Activated CD8-positive, alpha-beta T cell treated with anti-CD3 and anti-CD28 coated beads for 36 hours (primary cell): ENCODE results near the gene INO80C. TPM values are rescaled to one million over a fixed set of nuclear protein-coding genes. Genes with fewer than 3 reads are reported as not detected.

Experiments
- ATAC-seq: fragments of 200-7000 bp; cut with Tn5 transposase; one replicate; pipeline ENCODE4 v1.10.0; 2021; ENCODE audit warnings: mild to moderate bottlenecking, moderate library complexity
- CTCF ChIA-PET: fragments of 350-600 bp; sonication (Branson Sonifier 250); formaldehyde crosslinking; loops from one replicate; lab custom pipeline; 2021; ENCODE audit warnings: antibody characterized with exemption; lab: Charles Lee
- POLR2A ChIA-PET: fragments of 350-600 bp; sonication (Branson Sonifier 250); formaldehyde crosslinking; loops from one replicate; lab custom pipeline; 2021; ENCODE audit warnings: antibody characterized with exemption; lab: Charles Lee
- DNase-seq: peaks from one replicate; pipeline ENCODE4 v3.0.0-alpha.2; 2020
- H3K27ac Mint-ChIP-seq: one replicate; pipeline ENCODE4 v1.8.0; 2021; ENCODE audit warnings: mild to moderate bottlenecking, mixed read lengths
- H3K27me3 Mint-ChIP-seq: one replicate; pipeline ENCODE4 v1.8.0; 2021; ENCODE audit warnings: mixed read lengths
- H3K36me3 Mint-ChIP-seq: one replicate; pipeline ENCODE4 v1.8.0; 2021; ENCODE audit warnings: low read depth, mixed read lengths
- H3K4me1 Mint-ChIP-seq: one replicate; pipeline ENCODE4 v1.8.0; 2021; ENCODE audit warnings: low read depth, mixed read lengths
- H3K4me3 Mint-ChIP-seq: one replicate; pipeline ENCODE4 v1.8.0; 2021; ENCODE audit warnings: mild to moderate bottlenecking, moderate library complexity, mixed read lengths
- H3K9me3 Mint-ChIP-seq: one replicate; pipeline ENCODE4 v1.8.0; 2021; ENCODE audit warnings: mixed read lengths
- CTCF ChIP-seq: fragments of 200-600 bp; IDR thresholded peaks from one replicate; pipeline ENCODE4 v1.8.0; 2022; ENCODE audit warnings: antibody characterized with exemption, mild to moderate bottlenecking
- intact Hi-C: fragments of 100-400 bp; cut with micrococcal nuclease; formaldehyde crosslinking; loops from one replicate; pipeline ENCODE4 v1.10.0; 2022
- total RNA-seq, 2 experiments: library from RNA; stranded (reverse); gene quantifications; one replicate each; pipeline ENCODE4 v1.2.3, GENCODE V29; 2021

INO80C gene
- total RNA-seq, 2 experiments from 2014 or later, result 23.3 to 25.9 TPM

- TF ChIP-seq CTCF, result no peak
- no peak for ATAC-seq
- Mint-ChIP-seq H3K9me3 (no peaks in the 10 kb centered on the region), H3K27ac (no peak overlapping the region), H3K36me3 (no peaks in the 10 kb centered on the region), H3K27me3 (no peaks in the 10 kb centered on the region), H3K4me1 (no peaks in the 10 kb centered on the region), H3K4me3 (no peak overlapping the region)
- no peak for DNase-seq
- ChIA-PET CTCF (no interaction called here), POLR2A (no interaction called here)
- intact Hi-C loops, result no loop called here
These were observed 12.4 kb upstream of the INO80C start for GRCh38 chr18:35510076-35510651.

GRCh38 chr18:35508746-35509338 lies 11.1 kb upstream of the INO80C start:
- H3K27ac Mint-ChIP-seq, result no peak overlapping the region
- H3K27me3 Mint-ChIP-seq, result peaks cover 1% of the 10 kb centered on the region
- H3K4me1 Mint-ChIP-seq, result no peaks in the 10 kb centered on the region
- TF ChIP-seq CTCF, result no peak
- intact Hi-C loops, result no loop called here
- H3K36me3 Mint-ChIP-seq, result no peaks in the 10 kb centered on the region
- no peaks in the 10 kb centered on the region for H3K9me3 Mint-ChIP-seq
- no peak for DNase-seq
- CTCF ChIA-PET, result interaction anchor here (0.7 kb wide), 1 partner anchor 9 kb away, joined by 3 read pairs; no protein-coding TSS in a partner anchor
- POLR2A ChIA-PET, result no interaction called here
- H3K4me3 Mint-ChIP-seq, result no peak overlapping the region
- ATAC-seq, result no peak

- POLR2A ChIA-PET, result no interaction called here
- Mint-ChIP-seq H3K9me3 (no peaks in the 10 kb centered on the region), H3K27me3 (peaks cover 1% of the 10 kb centered on the region), H3K4me3 (no peak overlapping the region), H3K36me3 (no peaks in the 10 kb centered on the region), H3K27ac (no peak overlapping the region), H3K4me1 (no peaks in the 10 kb centered on the region)
- CTCF ChIA-PET, result interaction anchor here (0.9 to 1.1 kb wide), 2 partner anchors 100 to 122 kb away, joined by 3 to 5 read pairs; no protein-coding TSS in a partner anchor
- intact Hi-C loops, result no loop called here
- ATAC-seq, result no peak
- DNase-seq, result no peak
- TF ChIP-seq CTCF, result no peak
These were observed 10.3 kb upstream of the INO80C start for GRCh38 chr18:35508030-35508429.

- Mint-ChIP-seq H3K36me3 (no peaks in the 10 kb centered on the region), H3K27me3 (peaks cover 1% of the 10 kb centered on the region), H3K4me1 (no peaks in the 10 kb centered on the region), H3K4me3 (no peak overlapping the region), H3K9me3 (no peaks in the 10 kb centered on the region), H3K27ac (no peak overlapping the region)
- POLR2A ChIA-PET, result no interaction called here
- no peak for TF ChIP-seq CTCF
- no peak for ATAC-seq
- no peak for DNase-seq
- CTCF ChIA-PET, result interaction anchor here (0.9 to 1.1 kb wide), 2 partner anchors 99 to 122 kb away, joined by 3 to 5 read pairs; no protein-coding TSS in a partner anchor
- intact Hi-C loops, result no loop called here
These were observed 9.9 kb upstream of the INO80C start for GRCh38 chr18:35507623-35508022.

GRCh38 chr18:35507192-35507591 lies 9.4 kb upstream of the INO80C start:
- ChIA-PET POLR2A (no interaction called here), CTCF (interaction anchor here (0.9 kb wide), 1 partner anchor 99 kb away, joined by 3 read pairs; no protein-coding TSS in a partner anchor)
- DNase-seq (no peak), ATAC-seq (no peak)
- Mint-ChIP-seq H3K36me3 (no peaks in the 10 kb centered on the region), H3K9me3 (no peaks in the 10 kb centered on the region), H3K4me1 (no peaks in the 10 kb centered on the region), H3K4me3 (no peak overlapping the region), H3K27me3 (peaks cover 1% of the 10 kb centered on the region), H3K27ac (no peak overlapping the region)
- no peak for TF ChIP-seq CTCF
- intact Hi-C loops, result no loop called here
